ENCODE measurements around the gene DNAH9.

DNA sequence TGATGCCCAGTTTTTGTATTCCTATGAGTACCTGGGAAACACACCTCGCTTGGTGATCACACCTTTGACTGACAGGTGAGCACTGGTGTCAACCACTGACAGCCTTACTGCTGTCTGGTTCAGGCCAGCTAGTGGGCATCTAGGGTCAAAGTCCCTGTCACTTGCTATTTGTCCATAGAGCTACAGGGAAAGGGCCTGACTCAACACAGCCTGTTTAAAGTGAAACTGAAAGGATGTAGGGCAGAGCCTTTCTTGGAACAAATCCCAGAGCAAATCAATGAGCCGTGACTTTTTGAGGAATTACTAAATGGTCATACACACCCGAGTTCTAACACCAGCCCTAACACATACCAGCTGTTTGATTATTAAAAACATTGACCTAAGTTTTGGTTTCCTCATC lies 106.8 kb downstream of the DNAH9 start:
- TF ChIP-seq CTCF (IDR thresholded peaks at IDR 0.05), result no peak
- TF ChIP-seq POLR2A (IDR thresholded peaks at IDR 0.05), result no peak
